Mucosa of descending colon (tissue), 3 donors: ENCODE data around the gene NMRAL1. TPM values are rescaled to one million over a fixed set of nuclear protein-coding genes. Genes with fewer than 3 reads are reported as not detected.

Experiments
- ATAC-seq: fragments of 200-7000 bp; cut with Tn5 transposase; one replicate; pipeline ENCODE4 v1.9.1; 2020; ENCODE audit warnings: mild to moderate bottlenecking, moderate library complexity
- DNase-seq, 3 donors: peaks; one replicate each; pipeline ENCODE4 v3.0.0-alpha.2; 2020
- H3K36me3 ChIP-seq: fragments of 200-600 bp; one replicate; pipeline ENCODE4 v1.8.0; 2021; ENCODE audit warnings: low read depth, mild to moderate bottlenecking
- H3K4me1 ChIP-seq: fragments of 200-600 bp; one replicate; pipeline ENCODE4 v1.8.0; 2021; ENCODE audit warnings: low read depth, mild to moderate bottlenecking
- H3K4me3 ChIP-seq: fragments of 200-600 bp; one replicate; pipeline ENCODE4 v1.8.0; 2021; ENCODE audit warnings: mild to moderate bottlenecking
- H3K9me3 ChIP-seq: fragments of 200-600 bp; one replicate; pipeline ENCODE4 v1.8.0; 2021; ENCODE audit warnings: mild to moderate bottlenecking
- intact Hi-C, 2 donors: fragments of 100-400 bp; cut with DNase I in 1 of 2; cut with micrococcal nuclease in 1 of 2; formaldehyde crosslinking; loops; one replicate each; pipeline versions ENCODE4 v1.11.0 to v1.11.1; 2022; cut with DNase I, micrococcal nuclease
- total RNA-seq, 3 donors: library from RNA; stranded (reverse); fragmentation: NEBNext Ultra II Directional in 2 of 3; extraction: Animal tissue kit (Norgen Biotek cat#: 25700) in 2 of 3; gene quantifications; one replicate each; pipeline versions ENCODE4 v1.2.1 to v1.2.4, GENCODE V29; 2021 to 2023
- TF ChIP-seq, protein P1 (sequence below): fragments of 200-600 bp; IDR thresholded peaks from one replicate; pipeline ENCODE4 v1.8.0; 2022; ENCODE audit warnings: antibody characterized with exemption, mild to moderate bottlenecking
- donor health status: DM: no; HTN: no; CAD: no; lungs with moderate emphysema.
- donor health status: DM: no; HTN: no; CAD: no.
- donor health status: DM: no; HTN: yes; CAD: no.

NMRAL1 gene
- total RNA-seq, 3 donors from 2014 or later: 32.4 to 48.9 (median 38.4) TPM

GRCh38 chr16:4486126-4486893, 11.9 kb upstream of the NMRAL1 start:
- no peak overlapping the region for H3K4me3 ChIP-seq
- intact Hi-C loops: no loop called here
- peaks cover 2% of the 10 kb centered on the region for H3K4me1 ChIP-seq
- no peak for ATAC-seq
- DNase-seq: no peak
- H3K9me3 ChIP-seq: no peaks in the 10 kb centered on the region
- no peaks in the 10 kb centered on the region for H3K36me3 ChIP-seq
- TF ChIP-seq, protein P1, sequence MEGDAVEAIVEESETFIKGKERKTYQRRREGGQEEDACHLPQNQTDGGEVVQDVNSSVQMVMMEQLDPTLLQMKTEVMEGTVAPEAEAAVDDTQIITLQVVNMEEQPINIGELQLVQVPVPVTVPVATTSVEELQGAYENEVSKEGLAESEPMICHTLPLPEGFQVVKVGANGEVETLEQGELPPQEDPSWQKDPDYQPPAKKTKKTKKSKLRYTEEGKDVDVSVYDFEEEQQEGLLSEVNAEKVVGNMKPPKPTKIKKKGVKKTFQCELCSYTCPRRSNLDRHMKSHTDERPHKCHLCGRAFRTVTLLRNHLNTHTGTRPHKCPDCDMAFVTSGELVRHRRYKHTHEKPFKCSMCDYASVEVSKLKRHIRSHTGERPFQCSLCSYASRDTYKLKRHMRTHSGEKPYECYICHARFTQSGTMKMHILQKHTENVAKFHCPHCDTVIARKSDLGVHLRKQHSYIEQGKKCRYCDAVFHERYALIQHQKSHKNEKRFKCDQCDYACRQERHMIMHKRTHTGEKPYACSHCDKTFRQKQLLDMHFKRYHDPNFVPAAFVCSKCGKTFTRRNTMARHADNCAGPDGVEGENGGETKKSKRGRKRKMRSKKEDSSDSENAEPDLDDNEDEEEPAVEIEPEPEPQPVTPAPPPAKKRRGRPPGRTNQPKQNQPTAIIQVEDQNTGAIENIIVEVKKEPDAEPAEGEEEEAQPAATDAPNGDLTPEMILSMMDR: no peak

DNA sequence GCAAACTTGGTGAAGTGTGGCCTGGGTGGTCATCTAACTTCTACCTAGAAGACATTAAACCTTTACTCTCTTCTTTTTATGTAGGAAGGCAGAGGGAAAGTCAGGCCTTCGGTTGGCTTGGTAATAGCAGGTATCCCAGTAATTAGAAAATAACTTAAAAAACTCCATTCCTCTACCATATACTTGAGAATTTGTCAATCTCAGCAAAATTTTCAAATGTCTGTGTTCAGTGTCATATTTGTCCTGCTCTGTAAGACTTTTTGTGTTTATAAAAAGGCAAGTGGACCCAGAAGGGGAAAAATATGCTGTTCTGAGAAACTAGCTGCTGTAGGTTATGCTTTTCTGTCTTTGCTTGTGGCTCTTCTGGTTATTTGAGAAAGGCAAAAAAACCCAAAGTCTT, 7.5 kb upstream of the NMRAL1 start:
- Histone ChIP-seq H3K4me1 (peaks cover 10% of the 10 kb centered on the region), H3K4me3 (no peak overlapping the region), H3K36me3 (no peaks in the 10 kb centered on the region), H3K9me3 (no peaks in the 10 kb centered on the region)
- intact Hi-C loops: no loop called here
- no peak for ATAC-seq
- no peak for DNase-seq
- TF ChIP-seq, protein P1: no peak

GRCh38 chr16:4481526-4481925, 7.1 kb upstream of the NMRAL1 start:
- H3K4me1 ChIP-seq: peaks cover 9% of the 10 kb centered on the region
- H3K9me3 ChIP-seq: no peaks in the 10 kb centered on the region
- intact Hi-C loops: no loop called here
- TF ChIP-seq, protein P1: no peak
- ATAC-seq: no peak
- H3K4me3 ChIP-seq: no peak overlapping the region
- no peaks in the 10 kb centered on the region for H3K36me3 ChIP-seq
- DNase-seq: no peak

DNA sequence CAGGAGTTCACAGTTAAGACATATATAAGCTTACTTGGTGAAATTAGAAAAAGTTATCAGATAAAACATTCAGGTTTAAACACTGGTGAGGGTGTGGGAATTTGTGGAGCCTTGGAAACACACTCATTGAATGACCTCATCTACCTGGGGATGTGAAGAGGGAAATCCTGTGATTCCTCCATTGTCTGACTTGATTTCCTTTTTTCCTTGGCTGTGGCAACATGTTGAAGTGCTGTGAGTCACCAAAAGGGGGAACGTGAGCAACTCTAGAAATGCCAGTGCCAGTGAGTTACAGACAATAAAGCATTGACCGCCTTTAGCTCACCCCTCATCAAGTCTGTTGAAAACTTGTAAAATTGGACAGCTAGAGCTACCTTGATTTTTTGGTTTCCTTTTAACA, 3.5 kb upstream of the NMRAL1 start:
- intact Hi-C loops: no loop called here
- no peak for ATAC-seq

DNA sequence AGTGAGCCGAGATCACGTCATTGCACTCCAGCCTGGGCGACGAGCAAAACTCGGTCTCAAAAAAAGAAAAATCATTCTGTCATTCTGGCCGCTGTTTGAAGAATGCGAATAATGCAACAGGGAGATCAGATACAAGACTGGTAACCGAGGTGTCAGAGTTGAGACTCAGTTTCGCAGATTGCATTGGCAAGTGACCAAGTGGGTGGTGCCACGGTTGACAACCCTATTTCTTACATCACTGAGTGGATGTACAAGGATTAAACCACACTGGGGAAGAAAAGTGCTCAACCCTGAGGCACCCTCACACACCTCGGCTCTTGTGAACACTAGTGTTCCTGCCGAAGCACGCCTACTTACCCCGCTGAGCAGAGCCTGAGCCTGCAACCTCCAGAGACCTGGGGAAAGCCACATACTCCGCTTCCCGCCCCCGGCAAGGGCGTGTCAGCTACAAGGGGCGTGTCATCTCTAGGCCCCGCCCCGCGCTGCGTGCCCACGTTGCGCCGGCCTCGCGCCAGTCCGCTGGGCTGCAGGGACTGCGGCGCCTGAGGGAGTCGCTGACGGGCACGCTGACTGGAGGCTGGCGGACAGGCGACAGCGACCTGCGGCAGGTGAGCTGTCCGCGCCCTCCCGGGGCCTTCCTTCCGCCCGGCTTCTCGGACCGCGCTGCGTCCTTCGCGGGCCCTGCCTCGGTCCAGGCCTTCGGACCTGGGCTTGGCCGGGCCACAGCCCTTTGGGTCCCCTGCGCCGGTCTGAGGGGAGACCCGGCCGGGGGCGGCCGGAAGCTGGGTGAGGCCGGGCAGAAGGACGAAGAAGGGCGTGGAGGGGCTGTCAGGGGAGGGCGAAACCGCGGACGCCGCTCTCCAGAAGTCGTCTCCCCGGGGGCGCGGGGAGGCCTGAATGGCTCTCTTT, 1.7 kb upstream of the NMRAL1 start, which contains the start of gene HMOX2:
HMOX2 (plus strand) TSS at position 519 of the 909 bp plus-strand sequence. CDS start 29,127 bp downstream, outside the sequence.
- TF ChIP-seq, protein P1: peak; percentile 54
- peak; percentile 96 for ATAC-seq
- Histone ChIP-seq H3K4me1 (peaks cover 14% of the 10 kb centered on the region), H3K4me3 (peak within 1 kb of the TSS; percentile 69), H3K36me3 (no peaks in the 10 kb centered on the region), H3K9me3 (no peaks in the 10 kb centered on the region)
- DNase-seq: peak; percentile 95 to 98 (median 96)
- intact Hi-C loops: no loop called here

More for the DNA sequence above, 3.5 kb upstream of the NMRAL1 start:
- no peaks in the 10 kb centered on the region for H3K36me3 ChIP-seq
- H3K9me3 ChIP-seq: no peaks in the 10 kb centered on the region
- H3K4me1 ChIP-seq: peaks cover 14% of the 10 kb centered on the region
- TF ChIP-seq, protein P1: no peak
- no peak for DNase-seq
- no peak overlapping the region for H3K4me3 ChIP-seq
